HCEC 1CT (cell line): Measurements from ENCODE around the gene RSPH1.

ENCODE experiments used
- DNase-seq: peaks from one replicate; pipeline ENCODE4 v3.0.0-alpha.2; 2017

Gene RSPH1

DNA sequence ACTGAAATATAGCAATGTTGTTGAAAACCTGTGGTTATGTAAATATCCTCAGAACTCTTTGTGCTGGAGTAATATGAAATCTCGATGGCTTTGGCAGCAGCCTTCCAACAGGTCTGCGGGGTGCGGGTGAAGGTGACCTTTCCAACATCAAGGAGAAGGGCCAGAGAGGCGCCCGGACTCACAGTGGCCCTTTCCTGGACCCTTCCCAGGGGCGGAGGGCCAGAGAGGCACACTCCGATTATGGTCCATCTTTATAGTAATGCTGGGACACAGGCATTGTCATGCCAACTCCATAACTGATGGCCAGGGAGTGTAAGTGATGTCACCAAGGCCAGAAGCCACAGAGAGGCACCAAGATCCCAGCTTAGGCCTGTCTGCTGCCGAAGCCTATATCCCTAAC, 35.7 kb upstream of the RSPH1 start:
- no peak for DNase-seq

DNA sequence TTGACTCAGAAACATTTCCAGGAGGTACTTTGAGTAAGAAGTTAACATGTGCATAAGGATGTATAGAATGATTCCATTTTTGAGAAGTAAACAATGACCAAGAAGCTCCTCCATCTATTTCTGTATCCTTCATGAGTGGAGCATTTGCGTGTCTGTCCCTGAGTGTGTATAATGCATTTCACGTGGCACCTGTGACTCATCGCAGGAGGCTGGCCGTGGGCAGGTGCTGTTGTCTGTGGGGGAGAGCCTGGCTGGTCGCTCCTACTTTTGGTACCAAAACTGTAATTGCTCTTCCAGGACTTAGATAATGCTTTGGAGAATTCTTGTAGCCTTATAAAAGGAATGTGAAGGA, 34.1 kb upstream of the RSPH1 start:
- DNase-seq = no peak

DNA sequence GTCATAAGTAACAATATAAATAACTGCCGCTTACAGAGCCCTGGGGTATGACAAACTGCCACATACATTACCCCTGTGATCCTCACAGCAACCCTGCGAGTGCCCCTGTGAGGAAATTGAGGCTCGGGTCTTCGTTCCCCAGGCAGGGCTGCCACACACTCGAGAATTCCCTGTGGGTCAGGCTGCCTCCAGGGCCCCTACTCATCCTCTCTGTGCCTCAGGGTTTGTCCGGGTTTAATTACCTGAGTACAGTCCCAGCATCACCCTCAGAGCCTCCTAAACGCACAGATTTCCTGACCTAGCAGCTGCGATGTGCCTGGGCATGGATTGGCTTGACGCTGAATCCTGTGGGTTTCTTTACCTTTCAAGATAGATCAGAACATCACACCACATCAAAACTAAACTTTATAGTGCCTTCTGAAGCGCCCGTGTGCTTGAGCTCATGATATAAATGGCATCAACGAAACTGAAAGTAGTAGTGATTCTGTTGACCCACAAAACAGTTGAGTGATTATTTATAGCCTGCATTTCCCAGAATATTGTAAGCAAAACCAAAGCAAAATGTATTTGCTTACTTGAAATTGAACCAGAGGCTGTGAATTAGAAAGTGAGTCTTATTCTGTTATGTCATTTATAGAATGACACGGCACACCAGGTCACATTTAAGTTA, 31.6 kb upstream of the RSPH1 start:
- no peak for DNase-seq

DNA sequence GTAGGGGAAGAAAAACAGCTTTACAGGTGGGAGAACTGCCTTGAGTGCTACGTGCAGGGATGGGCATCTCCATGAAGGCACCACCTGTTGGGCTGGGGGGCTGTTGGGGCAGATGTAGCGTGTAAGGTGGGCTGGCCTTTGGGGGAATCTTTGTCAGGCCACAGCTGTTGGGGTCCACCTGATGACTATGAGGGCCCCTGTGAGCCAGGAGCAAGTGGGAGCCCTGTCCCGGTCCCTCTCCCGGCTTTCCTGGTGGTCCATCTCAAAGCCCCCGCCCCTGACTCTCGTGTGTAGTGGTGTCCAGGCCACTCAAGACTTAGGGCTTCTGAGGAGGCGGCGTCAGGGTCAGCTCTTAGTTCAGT, 31.1 kb upstream of the RSPH1 start:
- no peak for DNase-seq

DNA sequence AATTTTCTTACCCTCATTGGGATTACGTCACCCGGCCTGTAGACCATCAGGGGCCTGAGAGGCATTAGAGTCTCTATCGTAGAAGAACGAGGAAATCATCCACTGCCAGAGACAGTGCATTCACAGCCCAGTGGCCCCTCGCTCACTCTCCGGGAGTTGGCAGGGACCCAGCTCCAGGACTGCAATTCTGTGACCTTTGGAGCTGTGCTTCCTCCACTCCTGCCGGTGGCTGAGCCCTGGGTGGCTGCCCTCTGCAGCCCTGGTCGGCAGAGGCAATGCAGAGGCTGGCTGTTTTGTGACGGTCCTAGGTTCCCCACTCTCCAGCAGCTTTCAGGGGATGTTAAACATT, 30.3 kb upstream of the RSPH1 start:
- no peak for DNase-seq

DNA sequence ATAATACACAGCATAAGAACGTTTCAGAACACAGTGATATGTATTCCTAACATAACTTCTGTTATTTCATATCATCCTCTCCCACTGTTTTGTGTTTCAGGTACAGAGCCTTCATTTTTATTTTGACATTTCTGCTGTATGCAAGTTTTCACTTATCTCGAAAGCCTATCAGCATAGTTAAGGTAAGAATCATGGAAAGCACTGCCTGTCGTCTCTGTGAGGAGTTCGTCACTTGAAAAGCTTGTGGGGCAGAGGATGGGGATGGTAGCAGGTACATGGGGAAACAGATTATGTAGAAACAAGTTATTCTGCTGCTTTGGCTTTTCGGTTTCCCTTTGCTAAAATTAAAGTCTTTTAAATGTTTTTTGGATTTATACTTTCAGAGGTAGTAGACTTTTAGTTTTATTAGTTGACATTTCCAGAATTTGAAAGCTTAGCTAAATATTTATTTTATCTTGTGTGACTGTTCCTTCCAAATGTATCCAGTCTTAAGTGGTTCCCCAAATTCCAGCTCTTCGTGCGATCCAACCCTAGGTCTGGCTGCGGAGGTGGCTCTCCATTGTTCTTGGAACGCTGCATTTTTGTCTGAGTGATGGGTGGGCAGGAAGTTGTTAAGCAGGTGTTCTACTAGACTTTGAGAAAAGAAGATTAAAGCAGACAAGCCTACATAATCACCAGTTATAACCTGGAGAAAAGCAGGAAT, 29.8 kb upstream of the RSPH1 start:
- DNase-seq = no peak

DNA sequence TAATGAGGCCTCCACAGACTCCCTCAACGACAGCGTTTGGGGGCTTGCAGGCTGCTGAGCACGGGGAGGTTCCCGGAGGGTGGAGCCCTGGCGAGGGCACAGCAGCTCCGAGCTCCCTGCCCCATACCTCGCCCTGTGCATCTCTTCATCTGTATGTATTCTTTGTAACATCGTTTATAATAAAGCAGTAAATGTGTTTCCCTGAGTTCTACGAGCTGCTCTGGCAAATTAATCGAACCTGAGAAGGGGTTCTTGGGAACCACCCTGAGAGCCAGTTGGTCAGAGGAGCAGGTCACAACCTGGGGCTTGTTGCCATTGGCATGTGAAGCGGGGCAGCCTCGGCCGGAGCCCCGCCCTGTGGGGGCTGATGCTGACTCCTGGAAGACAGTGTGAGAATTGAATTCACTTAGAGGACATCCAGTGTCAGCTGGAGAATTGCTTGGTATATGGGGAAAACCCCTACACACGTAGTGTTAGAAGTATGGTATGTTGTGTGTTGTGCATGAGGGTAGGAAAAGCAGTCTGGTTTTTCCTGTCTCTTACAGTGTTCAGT, 29.1 kb upstream of the RSPH1 start:
- no peak for DNase-seq

DNA sequence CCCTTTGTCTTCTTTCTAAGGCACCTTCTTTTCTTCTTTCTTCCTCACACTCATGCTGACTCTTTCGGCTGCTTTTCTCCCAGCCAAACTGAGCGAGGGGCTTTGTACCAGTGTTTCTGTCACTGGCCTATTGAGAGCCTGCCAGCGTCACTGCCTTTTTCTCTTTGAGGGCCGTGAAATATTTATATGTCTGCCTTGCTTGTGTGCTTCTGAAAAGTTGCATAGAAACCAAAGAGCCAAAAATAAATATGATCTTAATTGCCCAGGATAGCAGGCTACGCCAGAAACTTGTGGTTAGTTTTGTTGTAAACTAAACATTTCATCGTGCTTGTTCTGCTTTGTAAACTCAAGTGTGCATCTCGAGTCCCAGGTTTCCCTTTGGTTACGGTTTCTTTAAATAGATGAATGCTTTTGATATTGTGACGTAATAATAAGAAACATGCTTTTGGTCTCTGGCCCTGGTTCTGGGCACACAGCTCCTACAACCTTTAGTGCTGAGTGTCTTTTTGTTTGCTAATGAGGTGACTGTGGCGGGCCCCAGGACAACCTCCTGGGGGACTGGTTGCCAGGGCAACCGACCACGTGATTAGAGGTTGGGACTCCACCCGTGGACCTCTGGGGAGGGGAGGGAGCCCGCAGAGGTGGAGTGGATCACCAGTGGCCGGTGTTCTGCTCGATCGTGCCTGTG, 28.5 kb upstream of the RSPH1 start:
- DNase-seq = no peak

DNA sequence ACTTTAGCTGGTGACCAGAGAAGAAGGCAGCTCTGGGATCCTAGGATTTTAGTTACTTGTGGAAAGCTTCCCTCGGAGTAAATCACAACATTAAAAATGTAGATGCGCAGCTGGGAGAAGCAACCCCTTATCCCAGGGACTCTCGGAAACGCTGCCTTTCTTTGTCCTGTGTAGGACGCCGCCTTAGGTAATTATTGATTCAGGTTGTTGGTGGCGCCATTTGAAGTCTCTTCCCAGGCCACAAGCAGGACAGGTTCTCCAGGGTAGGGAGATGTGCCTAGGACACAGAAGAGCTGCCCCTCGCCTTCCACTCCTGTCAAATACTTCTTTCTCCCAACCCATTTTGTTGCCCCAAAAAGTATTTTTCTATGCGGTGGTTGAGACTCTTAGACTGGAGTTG, 27.9 kb upstream of the RSPH1 start:
- no peak for DNase-seq

DNA sequence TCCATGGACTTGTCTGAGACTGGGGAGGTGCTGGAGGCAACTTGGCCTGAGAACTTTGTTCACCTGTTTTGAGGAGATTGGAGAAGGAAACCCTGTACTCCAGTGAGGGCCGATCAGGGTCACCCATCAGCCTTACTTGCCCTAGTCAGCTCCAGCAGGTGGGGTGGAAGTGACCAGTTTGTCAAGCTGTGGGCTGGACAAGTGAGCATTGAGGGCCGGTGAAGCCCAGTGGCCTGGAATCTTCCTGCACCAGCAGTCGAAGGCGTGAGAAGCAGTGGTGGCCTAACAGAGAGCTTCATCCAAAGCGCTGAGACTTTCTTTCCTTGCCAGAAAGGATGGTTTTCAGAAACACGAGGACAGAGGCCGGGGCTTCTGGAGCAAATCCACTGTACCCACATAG, 27.2 kb upstream of the RSPH1 start:
- no peak for DNase-seq

DNA sequence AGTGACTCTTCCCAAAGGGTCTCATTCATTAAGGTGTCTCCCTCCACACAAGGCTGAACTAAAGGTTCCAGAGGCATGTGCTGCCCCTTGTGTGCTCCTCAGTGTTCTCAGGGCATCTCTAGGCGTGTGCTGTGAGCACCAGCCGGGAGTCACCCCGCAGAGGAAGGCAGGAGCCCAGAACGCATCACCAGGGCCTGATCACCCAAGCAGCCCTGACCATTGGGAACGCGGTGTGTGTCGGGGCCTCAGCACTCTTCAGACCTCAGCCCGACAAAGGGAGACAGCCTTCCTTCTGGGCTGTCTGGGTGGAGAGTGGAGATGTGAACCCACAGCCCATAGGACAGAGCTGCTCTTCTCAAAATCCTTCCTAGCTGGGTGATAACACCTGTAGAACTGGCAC, 26.7 kb upstream of the RSPH1 start:
- DNase-seq = no peak

DNA sequence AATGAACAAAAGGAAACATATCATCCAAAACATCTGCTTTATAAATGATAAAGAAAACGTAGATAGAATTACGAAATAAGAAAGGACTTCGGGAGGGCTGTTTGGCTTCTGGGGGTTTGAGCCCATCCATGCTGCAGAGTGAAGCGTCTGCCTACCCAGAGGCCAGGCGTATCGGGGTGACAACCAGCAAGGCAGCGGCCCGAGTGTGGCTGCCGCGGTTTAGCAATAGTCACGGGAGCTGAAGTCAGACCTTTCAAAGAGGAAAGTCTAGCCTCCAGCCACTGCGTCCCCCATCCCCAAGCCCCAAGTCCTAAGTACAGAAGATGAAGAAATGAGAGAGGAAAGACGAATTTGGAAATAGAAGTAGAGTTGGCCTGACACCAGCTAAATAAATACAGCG, 26.2 kb upstream of the RSPH1 start:
- no peak for DNase-seq

DNA sequence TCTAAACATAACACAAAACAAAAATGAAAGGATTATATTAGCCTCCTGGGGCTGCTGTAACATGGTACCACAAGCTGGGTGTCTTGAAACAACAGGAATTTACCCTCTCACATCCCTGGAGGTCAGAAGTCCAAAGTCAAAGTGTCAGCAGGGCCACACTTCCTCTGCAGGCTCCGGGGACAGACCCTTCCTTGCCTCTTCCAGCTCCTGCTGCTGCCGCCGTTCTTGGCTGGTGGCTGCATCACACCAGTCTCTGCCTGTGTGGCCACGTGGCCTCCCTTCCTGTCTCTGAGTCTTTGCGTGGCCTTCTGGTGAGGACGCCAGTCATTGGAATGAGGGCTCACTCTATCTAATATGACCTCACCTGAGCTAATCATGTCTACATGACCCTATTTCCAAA, 25.8 kb upstream of the RSPH1 start:
- DNase-seq = no peak

DNA sequence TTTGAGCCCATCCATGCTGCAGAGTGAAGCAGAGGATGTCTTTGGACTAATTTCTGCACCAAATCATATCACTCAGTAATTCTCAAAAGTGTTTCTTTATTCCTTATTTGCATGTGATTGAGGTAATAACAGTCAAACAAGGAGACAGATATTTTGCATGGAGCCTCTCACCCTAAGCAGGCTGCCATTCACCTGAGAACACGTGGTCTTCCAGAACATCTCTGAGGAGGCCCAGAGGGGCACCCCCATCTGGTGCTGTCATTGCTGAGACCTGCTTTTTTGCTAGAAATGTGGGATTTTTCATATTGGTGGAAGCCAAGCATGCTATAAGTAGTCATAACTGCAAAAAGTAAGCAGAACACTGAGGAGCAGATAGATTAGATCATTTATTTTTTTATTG, 25.4 kb upstream of the RSPH1 start:
- DNase-seq = no peak

DNA sequence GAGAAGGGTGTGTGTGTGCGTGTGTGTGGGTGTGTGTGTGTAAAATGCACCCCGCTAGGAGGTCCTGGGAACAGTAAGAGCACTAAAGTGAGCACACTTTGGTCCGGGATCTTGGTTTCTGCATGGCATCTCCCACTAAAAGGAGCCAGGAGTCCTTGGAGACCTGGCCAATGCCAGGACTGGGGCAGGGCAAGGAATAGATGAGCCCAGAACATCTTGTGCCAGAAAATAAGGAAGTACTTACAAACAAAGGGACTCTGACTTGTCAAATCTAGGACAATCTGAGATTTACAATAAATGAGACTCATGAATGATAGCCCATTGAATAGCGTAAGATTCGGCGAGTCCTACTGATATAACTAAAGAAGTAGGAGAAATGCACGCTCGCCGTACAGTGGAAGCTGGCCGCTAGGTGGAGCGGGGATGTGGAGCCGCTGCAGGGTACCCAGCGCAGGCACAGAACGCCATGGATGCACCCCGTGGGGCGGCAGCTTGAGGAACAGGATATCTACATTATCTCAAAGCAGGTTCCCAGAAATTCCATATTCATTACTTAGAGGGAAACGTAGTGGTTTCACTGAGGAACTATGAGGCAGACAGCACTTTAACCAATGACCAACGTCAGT, 24.7 kb upstream of the RSPH1 start:
- DNase-seq = no peak

DNA sequence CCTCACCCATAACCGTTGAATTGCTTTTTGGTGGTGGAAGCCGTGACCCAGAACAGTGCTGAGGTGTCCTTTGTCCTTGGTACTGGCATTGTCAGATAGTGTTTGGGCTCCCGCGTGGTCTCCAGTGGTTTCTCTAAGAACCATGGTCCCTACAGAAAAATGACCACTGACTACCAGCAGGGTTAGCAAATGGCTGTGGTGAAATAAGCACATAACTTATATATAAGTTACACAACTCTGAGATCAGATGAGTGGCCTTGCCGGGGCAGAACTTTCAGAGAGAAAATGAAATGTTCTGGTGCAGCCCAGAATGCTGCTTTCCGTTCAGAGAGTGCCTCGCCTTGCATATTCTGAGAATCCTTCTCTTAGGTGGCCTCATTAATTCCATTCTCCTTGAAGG, 22.6 kb upstream of the RSPH1 start:
- no peak for DNase-seq

DNA sequence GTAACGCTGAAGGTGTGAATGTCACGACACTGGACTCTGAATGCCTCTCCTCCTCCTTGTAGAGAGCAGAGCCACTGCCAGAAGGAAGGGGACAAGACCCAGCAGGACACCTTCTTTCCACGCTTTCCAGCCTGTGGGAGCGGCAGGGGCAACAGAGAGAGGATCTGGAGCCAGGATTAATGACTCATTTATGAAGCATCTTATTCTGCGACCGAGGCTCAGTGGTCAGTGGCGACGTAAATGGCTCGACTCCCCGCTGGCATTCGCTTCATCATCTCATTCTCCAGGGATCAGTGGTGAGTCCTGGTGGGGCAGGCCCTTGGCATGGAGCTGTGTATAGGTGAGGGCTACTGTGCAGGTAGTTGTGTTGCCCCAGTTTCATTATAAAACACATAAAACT, 22.2 kb upstream of the RSPH1 start:
- no peak for DNase-seq

DNA sequence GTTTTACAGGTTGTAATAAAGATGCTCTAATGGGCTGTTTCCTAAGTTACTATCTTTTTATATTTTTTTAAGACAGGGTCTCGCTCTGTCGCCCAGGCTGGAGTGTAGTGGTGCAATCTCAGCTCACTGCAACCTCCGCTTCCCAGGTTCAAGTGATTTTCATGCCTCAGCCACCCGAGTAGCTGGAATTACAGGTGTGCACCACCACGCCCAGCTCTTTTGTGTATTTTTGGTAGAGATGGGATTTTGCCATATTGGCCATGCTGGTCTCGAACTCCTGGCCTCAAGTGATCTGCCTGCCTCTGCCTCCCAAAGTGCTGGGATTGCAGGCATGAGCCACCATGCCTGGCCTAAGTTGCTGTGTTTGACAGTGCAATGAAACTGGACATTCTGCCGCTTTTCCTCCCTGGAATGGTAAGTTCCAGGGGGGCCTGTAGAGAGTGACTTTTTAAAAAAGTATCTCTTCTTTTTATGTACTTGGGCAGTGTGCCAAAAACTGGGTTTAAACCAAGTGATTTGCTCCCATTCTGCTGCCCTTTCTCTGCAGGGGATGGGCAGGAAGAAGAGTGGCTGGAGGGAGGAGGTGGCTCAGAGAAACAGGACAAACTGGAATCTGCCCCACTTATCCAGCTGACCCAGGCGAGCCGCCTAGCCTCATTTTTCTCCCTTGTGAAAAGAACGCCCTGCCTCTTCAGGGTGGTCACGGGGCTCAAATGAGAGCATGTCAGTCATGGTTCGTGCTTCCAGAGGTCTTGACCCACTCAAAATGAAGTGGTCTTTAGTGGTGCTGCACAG, 19.9 kb upstream of the RSPH1 start:
- DNase-seq = no peak

DNA sequence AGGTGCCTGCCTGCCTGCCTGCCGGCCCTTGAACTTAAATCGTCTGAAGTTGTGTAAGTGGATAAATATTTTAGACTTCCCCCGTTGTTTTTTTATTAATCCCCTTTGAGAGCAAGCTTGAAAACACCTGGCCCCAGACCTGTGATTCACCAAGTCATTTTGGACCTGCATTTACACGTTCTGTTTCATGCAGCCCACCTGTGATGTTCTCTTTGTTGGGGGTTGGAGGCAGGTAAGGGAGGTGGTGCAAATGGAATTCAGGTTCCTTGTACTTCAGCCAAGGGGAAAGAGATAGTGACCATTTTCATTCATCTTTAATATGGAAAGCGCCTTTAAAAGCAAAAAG, 18.8 kb upstream of the RSPH1 start:
- DNase-seq = no peak

DNA sequence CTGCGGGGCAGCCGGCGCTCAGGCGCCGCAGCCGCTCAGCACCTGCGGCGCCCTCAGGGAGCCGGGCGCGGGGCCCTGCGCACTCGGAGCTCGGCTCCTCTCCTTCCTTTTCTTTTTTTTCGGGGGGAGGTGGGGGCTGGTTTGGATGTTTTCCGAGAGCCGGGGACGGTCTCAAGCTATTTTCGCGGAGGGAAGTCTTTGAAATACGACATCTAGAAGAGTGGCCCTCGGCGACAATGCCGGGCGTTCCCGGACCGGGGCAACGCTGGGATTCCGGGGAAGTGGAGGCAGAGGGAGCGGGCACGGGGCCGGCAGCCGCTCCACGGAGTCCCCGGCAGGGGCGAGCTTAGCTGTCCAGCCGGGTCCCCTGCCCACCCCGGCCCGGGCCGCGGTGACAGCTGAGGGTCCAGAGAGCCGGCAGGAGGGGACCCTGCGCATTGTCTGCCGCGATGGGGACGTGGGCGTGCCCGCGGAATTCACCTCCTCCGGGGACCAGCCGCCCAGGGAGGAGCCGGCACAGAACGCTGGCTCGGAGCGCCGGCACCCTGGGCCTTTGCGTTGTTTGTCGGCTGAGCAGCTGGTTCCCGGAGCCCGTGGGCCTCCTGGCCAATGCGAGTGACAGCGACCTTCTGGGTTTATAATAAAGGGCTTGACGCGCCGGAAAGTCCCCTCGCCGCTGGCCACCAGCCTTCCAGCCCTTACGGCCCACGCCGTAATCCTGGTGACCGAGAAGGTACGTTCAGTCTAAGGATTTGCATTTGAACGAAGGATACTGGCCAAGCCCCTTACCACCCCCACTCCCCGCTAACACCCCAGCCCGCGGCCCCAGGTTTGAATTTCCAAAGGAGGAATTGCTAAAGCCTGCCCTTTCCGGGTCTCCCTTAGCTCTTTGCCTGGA, 18.2 kb upstream of the RSPH1 start:
- DNase-seq = no peak

DNA sequence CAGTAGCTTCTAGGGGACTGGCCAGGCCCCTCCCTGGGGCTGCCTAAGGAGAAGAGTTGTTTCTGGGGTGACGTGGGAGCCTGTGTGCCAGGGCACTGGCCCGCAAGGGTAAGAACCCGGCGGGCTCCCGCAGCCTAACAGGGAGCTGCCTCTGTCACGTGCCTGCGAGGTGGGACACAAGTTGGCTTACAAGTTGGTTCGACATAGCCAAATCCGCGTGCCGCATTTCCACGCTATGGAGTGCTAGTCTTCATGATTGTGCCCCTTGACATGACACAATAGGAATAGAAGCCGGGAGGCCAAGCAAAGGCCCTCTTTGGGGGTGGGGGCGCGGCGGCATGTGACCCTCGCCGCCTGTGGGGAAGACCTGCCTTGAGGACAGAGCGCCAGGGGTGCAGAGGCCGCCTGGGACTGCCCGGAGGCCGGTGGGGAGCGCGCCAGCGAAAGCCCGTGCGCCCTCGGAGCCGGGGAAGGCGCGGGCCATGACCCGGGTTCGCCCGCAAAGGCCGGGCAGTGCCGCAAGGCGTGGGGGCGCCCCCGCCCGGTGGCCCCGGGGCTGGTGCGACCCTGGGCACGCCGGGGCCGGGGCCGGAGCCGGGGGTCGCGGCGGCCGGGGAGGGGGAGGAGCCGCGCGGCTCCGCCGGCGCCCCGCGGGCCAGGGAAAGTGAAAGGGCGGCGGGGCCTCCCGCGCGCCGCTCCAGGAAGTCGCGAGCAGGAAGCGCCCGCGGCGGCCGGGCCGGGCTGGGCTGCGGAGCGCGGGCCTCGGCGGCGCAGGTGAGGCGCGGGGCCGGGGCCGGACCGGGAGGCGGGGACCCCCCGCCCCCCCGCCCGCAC, 17.3 kb upstream of the RSPH1 start, which contains the start of gene SLC37A1:
SLC37A1 (plus strand) TSS at position 702 of the 834 bp plus-strand sequence. CDS start 4,603 bp downstream, outside the sequence.
- no peak for DNase-seq
